ENCODE data around the gene FRAS1.
"Not testable (repeated sequence)": the region's sequence is repeated elsewhere in the genome, so short reads cannot be mapped to it uniquely, and the experiment has no call there.

Gene FRAS1

GRCh38 chr4:78120144-78120880 lies 63.2 kb downstream of the FRAS1 start:
- no peak for DNase-seq (ENCODE audit: low spot score)

- no peak for DNase-seq (ENCODE audit: low spot score)
These were observed 64.3 kb downstream of the FRAS1 start for GRCh38 chr4:78121338-78121904.

- not testable (repeated sequence) for DNase-seq (ENCODE audit: low spot score)
These were observed 68.8 kb downstream of the FRAS1 start for GRCh38 chr4:78125834-78126331.

DNA sequence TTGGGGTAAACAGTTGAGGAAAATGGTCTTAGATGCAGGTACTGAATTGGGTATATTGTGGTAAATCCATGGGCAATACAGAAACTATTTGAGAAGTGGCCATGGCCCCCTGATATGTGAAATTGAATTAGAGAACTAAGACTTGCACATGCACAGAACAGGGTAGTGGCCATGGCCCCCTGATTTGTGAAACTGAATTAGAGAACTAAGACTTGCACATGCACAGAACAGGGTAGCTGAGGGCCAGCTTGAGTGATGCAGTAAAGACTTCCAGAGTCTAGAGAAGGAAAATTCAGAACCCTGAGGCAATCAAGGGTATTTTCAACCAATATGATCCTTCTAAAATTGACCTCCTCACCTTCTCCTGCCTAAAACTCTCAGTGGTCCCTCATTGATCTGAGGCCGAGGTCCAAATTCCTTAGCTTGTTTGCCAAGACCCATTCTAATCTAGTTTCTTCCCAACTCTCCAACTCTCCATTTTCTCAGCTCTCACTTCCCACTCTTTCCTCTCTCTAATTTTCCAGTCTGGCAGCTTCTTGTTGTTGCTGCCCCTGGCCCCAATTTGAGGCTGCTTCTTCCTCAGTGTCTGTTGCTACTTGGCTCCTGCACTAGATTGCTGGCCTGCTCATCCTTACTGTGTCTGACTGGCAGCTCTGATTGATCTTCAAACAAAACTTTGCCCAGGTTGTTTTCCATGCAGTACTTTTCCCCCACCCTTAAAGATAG lies 72.4 kb downstream of the FRAS1 start:
- no peak for DNase-seq (ENCODE audit: low spot score)

DNA sequence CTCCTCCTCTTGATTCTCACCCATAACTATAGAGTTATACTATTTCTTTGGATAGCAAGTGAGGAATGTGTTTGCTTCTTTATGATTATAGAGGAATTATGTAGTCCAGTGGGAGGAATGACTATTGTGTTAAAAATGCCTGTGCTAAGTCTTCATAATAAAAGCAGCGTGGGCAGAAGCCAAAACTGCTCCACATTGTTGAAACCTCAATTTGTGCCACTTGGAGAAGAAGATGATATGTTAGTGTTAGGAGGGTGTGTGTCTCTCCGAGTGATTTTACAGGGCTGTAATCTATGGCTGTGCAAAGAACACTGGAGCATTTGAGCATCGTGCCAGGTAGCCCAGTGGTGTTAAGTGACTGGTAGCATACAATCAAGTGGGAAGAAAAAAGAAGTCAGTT lies 74.3 kb downstream of the FRAS1 start:
- DNase-seq (ENCODE audit: low spot score), result no peak

DNA sequence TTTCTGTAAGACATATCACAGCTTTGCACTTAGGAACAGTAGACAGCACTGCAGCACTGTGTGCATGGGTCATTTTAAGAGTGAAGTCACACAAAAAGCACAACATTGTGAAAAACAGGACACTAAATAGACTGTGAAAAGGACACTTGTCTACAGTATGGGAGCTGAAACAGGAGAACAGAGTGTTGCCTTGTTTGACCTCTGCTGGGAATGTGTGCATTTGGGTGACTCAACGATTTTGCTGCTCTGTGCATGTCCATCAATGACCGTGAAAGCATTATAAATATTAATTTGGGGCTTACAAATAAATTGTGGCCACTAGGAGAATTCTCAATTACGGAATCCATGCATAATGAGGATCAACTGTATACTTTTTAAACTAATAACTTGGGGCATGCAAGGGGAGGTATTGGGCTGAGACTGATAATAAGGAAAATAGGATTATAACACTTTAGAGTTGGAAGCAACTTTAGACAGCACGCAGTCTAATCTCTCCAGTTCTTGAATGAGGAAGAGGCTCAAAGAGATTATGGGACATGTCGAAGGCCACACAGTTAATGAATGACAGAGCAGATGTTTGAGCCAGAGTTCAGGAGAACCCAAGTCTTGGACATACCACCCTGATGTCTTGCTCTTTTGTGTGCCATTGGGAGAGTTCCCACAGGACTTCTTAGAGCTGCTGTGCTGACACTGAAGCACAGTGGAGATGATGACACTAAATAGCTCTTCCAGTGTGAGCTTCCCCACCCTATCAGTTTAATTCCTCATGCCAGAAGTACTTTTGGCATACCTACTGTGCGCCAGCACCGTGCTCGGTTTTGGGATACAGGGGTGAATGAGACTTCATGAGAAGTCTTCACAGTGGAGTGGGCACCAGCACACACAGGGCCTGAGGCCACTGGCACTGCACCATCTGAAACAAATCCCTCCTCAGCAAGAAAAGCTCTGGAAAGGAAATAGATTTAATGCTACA lies 79.3 kb downstream of the FRAS1 start:
- DNase-seq (ENCODE audit: low spot score), result no peak

- no peak for DNase-seq (ENCODE audit: low spot score)
These were observed 80.4 kb downstream of the FRAS1 start for GRCh38 chr4:78137532-78137931.

DNA sequence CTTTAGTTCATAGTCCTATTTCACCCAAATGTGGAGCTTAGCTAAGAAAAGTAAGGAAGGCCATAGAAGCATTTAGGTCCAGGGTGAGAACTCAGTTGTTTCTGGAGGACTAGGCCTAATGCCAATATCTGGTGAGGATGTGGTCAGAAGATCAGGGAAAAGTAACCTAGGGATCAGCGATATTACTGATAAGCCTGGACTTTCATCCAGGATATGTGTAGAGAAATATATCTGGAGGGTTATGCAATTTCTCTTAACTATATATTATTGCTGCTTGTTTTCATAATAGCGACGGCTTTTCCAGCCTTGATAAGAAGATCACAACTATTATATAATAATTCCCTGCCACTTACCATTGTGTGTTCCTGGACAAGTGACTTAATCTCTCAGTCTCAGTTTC lies 81.1 kb downstream of the FRAS1 start:
- DNase-seq (ENCODE audit: low spot score), result no peak

DNA sequence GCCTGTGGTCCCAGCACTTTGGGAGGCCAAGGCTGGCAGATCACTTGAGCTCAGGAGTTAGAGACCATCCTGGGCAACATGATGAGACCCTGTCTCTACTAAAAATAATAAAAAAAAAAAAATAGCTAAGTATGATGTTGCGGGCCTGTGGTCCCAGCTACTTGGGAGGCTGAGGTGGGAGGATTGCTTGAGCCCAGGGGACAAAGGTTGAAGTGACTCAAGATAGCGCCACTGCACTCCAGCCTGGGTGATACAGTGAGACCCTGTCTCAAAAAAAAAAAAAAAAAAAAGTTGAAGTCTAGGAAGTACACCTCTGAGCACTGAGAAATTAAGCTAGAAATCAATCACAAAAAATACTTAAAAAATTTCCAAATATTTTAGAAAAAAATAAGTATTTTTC lies 86.5 kb downstream of the FRAS1 start:
- DNase-seq (ENCODE audit: low spot score), result no peak

DNA sequence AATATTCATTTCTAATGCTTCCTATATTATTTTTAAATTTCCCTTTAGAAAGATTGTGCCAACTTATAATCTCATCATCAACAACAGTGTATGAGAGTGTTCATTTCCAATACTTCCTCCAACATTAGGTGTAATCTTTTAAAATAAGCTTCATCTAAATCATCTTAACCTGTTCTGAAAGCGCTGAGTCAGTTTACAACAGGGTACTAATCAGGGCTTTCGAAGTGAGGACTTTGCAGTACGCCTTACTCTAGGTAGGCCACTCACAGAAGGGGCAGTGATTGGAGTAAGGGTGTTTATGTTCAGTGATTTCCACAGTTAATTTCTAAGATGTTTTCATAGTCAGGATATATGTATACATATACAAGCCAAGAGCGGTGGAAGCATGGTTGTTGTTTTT lies 87.9 kb downstream of the FRAS1 start:
- DNase-seq (ENCODE audit: low spot score), result no peak

GRCh38 chr4:78145622-78146021 lies 88.5 kb downstream of the FRAS1 start:
- no peak for DNase-seq (ENCODE audit: low spot score)

GRCh38 chr4:78149751-78150542 lies 92.8 kb downstream of the FRAS1 start:
- DNase-seq (ENCODE audit: low spot score), result no peak

- no peak for DNase-seq (ENCODE audit: low spot score)
These were observed 93.4 kb downstream of the FRAS1 start for GRCh38 chr4:78150543-78150864.

- no peak for DNase-seq (ENCODE audit: low spot score)
These were observed 95.7 kb downstream of the FRAS1 start for GRCh38 chr4:78152795-78153194.

DNA sequence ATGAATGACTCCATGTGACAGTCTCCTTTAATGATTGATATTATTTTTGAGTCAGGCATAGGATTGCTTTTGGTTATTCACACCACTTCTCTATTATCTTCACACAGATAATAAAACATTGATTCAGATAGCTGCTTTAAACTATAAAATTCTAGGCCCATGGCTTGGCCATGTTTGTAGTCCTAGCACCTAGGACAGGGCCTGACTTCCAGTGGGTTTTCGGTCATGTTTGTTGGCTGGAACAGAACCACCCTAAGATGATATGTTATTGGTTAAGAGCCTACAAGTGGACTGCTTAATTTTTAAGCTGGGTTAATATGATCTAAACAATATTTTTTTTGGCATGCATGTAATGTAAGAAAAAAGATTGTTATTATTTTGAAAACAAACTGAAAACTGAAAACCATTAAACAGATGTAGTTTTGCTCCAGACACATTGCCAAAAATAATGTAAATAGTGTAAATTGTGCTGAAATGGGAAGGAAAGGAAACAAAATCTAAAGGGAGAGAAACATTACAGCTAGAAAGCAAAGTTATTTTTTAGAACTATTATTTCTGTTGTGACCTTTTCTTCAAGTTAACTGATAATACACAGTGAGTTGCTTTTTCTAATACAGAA lies 98.0 kb downstream of the FRAS1 start:
- no peak for DNase-seq (ENCODE audit: low spot score)

DNA sequence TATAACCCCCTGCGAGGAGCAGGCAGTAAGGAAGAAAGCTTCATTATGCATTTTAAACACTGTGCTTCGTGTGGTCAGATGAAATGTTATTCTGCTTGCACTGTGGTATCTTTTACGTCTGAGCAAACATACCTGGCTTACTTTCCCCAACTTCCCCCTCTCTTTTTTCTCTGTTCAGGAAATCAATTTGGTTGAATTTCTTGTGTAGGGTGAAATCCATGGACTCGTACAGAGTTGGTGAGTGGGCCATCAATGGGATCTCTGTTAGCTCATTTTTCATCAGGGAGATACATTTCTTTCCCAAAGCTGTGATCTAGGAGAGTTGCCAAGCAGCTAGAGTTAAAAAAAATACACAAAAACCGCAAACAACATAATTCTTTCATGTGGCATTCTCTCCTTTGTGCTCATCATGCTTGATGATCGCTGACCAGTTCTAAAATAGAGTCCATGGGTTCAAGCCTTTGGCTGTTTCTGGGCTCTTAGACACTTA lies 98.5 kb downstream of the FRAS1 start:
- no peak for DNase-seq (ENCODE audit: low spot score)

- no peak for DNase-seq (ENCODE audit: low spot score)
These were observed 99.4 kb downstream of the FRAS1 start for GRCh38 chr4:78156520-78156919.

DNA sequence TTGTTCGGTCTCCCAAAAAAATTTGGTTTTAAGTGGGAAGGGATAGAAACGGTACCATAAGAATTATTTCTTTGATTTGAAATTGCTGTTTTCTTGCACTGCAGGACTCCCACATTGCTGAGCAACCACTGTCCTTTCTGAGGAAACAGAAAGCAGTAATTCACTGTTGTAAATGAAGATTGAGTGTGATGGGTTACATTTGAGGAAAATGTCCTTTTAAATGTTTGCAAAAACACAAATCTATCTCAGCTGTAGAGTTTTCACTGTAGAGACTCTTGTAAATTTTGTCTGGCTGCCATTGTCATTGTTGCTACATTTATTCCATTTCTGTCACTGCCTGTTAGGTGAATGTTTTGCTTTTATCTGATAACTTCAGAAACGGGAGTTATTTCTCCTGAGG lies 105.2 kb downstream of the FRAS1 start:
- DNase-seq (ENCODE audit: low spot score), result no peak

DNA sequence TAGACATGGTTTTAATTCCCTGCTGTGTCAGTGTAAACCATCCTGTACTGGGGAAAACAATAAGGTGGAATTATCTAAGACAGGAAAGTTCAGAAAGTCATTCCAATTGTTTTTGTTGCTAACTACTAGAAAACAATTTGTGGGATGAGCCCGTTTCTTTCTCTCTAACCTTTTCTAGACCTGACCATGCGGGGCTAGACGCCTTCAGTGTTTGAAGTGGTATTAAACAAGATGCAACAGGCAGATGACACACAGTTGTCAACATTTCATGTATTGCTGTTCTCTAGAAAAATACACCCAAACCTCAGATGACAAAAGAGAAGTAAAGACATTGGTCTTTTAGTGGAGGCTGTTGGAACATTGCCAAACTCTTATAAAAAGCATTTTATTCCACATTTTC lies 105.7 kb downstream of the FRAS1 start:
- no peak for DNase-seq (ENCODE audit: low spot score)

DNA sequence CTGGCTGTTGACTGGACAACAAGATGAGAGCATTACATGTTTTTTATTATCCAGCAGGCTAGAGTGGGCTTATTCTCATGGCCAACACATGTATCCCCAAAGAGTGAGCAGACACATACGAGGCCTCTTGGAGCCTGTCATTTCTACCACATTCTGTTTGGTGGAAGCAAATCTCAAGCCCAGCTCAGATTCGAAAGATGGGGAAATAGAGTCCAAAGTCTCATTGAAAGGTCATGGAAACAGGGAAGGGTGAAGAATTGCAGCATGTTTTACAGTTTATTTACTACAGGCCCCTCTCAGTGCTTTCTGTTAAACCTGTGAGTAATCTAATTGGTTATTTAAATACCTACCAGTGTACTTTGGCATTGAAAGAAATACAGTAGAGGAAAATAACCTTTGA lies 108.6 kb downstream of the FRAS1 start:
- DNase-seq (ENCODE audit: low spot score), result no peak

GRCh38 chr4:78166622-78167021 lies 109.5 kb downstream of the FRAS1 start:
- no peak for DNase-seq (ENCODE audit: low spot score)

Measured in hematopoietic multipotent progenitor cell treated with erythropoietin and hydrocortisone succinate and interleukin-3 and kit ligand, for 15 days (in vitro differentiated cells).